HG03108 (cell line): Measurements from ENCODE around the gene LBHD2.
"Not testable (repeated sequence)": the region's sequence is repeated elsewhere in the genome, so short reads cannot be mapped to it uniquely, and the experiment has no call there.

Experiments
- ATAC-seq: cut with Tn5 transposase; IDR thresholded peaks from one replicate; pipeline ENCODE4 v1.9.1; 2021; ENCODE audit warnings: moderate library complexity; ENCODE audit not compliant: unreplicated experiment

The LBHD2 gene

DNA sequence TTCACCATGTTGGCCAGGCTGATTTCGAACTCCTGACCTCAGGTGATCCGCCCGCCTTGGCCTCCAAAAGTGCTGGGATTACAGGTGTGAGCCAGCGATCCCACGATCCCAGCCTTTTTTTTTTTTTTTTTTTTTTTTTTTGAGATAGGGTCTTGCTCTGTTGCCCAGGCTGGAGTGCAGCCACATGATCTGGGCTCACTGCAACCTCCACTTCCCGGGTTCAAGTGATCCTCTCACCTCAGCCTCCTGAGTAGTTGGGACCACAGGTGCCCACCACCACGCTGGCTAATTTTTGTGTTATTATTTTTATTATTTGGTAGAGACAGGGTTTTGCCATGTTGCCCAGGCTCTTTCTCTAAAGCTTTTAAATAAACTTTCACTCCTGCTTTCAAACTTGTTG is 33.5 kb downstream of the LBHD2 start:
- ATAC-seq = not testable (repeated sequence)

- ATAC-seq = no peak
Measured at GRCh38 chr14:103118018-103118662, 34.1 kb downstream of the LBHD2 start.

DNA sequence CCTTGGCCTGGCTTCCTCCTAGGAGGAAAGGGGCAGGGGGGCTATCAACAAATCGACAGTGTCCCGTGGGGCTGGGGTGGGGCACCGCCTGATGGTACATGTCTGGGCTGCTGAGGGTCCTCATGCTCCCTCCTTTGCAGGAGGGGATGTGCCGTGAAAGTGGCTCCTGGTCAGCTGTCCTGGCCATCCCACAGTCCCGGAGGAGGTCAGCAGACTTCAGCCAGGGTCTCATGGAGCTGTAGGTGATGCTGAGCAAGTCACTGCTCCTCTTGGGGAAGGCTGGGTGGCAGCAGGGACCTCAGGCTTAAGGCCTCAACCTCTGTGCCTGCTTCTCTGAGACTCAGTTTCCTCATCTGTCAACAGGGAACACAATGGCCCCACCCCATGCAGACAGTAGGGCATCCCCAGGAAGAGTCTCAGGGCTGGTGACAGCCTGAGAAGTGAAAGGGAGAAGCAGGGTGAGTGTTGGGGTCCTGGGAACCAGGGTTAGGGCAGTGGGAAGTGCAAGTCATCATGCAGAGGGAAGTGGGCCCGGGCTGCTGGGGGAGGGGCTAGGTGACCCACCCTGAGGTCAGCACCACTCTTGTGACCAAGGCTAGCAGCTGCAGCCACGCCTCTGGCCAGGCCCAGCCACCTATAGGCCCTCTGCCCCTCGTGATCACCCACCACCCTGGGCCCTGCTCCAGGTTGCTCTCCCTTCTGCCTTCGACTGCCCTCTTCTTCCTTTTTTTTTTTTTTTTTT is 34.8 kb downstream of the LBHD2 start:
- ATAC-seq = no peak

DNA sequence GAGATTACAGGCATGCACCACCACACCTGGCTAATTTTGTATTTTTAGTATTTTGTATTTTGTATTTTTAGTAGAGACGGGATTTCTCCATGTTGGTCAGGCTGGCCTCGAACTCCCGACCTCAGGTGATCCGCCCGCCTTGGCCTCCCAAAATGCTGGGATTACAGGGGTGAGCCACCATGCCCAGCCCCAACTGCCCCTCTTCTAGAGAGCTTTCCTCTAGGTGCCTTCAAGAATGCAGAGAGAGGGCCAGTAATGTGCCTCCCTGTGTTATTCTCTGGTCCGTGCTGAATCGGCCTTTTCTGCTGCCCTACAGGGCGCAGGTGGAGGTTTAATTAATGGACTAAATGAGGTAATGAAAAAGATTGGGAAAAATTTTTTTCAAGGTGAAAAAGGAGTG is 35.5 kb downstream of the LBHD2 start:
- ATAC-seq = not testable (repeated sequence)

- ATAC-seq = no peak
Measured at GRCh38 chr14:103121121-103121845, 37.3 kb downstream of the LBHD2 start.

- ATAC-seq = no peak
Measured at GRCh38 chr14:103121846-103122584, 38.0 kb downstream of the LBHD2 start.

DNA sequence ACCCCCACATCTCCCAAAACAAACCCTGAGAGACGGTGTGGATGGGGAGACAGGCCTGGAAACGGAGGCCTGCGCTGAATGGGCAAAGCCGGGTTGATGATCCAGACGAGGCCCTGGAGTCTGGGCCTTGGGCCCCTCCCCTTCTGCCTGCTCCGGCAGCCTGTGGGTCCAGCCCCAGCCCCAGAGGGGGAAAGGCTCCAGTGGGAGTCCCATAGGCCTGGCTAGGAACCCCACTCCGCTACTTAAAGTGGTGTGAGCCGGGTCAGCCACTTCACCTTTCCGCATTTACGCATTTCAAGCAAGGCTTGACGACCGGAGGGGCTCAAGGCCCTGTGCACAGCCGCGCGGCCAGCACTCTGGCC is 38.6 kb downstream of the LBHD2 start:
- no peak for ATAC-seq

GRCh38 chr14:103122947-103123633 is 39.1 kb downstream of the LBHD2 start, which contains the start of gene TNFAIP2:
Gene TNFAIP2 (plus strand): TSS chr14:103123461. CDS start chr14:103126458, 2,997 bp downstream.
- no peak for ATAC-seq

DNA sequence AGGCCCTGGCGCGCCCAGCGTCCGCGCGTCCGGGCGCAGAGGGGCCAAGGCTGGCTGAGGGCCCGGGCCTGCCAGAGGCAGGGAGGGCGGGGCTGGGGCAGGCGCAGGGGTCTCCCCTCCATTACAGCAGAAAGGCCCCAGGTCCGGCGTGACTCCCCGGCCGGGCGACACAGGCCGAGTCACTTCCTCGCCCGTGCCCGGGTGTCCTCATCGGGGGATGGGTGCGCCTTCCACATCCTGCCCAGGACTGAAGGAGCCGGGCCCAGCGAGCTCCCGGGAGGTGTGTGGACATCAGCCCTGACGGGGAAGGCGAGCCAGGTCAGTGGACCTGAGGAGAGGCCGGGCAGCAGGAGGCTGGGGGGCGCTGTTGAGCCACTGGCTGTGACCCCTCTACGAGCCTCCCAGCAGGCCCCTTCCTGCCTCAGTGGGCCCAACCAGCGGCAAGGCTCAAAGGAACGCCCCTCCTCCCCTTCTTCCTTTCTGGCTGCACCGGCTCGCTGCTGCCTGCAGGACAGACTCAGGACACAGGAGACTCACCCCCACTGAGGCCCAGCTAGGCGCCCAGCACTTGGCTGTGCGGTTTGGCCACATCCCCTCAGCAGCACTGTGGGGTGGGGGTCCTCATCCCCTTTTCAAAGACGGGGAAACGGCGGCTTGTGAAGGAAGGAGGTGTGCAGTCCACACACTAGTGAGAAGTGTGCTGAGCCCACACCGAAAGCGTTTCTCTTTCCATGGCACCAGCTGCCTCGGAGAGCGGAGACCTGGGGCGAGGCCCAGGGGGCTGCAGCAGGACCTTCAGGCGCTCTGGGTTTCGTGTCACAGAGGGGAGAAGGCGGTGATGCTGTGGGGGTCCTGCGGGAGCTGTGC is 39.9 kb downstream of the LBHD2 start:
- no peak for ATAC-seq

- ATAC-seq = no peak
Measured at GRCh38 chr14:103124501-103125001, 40.5 kb downstream of the LBHD2 start.

GRCh38 chr14:103125098-103126070 is 41.4 kb downstream of the LBHD2 start:
- no peak for ATAC-seq

DNA sequence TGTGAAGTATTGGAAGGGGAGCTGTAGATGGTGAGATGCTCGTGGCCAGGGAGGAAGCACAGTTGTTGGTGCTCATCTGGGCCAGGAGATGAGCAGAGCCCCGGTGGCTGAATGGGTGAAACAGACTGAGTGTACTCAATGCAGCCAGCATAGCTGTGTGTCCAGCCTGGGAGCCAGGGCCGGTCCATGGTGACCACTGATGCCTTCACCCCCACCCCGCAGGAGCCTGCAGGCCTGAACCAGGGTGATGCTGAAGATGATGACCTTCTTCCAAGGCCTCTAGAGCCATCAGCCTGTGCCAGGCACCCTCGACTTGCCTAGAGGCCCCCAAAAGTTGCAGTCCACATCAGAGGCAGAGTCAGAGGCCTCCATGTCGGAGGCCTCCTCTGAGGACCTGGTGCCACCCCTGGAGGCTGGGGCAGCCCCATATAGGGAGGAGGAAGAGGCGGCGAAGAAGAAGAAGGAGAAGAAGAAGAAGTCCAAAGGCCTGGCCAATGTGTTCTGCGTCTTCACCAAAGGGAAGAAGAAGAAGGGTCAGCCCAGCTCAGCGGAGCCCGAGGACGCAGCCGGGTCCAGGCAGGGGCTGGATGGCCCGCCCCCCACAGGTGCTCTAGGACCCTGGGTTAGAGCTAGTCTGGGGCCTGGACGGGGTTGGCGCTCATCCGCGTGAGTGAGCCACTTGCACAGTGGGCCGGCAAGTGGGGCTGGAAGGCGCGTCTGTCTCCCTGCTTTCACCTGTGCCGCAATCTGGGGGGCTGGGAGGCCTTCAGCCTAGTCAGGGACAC is 42.3 kb downstream of the LBHD2 start:
- ATAC-seq = no peak

GRCh38 chr14:103126873-103127304 is 42.9 kb downstream of the LBHD2 start:
- ATAC-seq = no peak

- no peak for ATAC-seq
Measured at GRCh38 chr14:103127356-103127755, 43.3 kb downstream of the LBHD2 start.

DNA sequence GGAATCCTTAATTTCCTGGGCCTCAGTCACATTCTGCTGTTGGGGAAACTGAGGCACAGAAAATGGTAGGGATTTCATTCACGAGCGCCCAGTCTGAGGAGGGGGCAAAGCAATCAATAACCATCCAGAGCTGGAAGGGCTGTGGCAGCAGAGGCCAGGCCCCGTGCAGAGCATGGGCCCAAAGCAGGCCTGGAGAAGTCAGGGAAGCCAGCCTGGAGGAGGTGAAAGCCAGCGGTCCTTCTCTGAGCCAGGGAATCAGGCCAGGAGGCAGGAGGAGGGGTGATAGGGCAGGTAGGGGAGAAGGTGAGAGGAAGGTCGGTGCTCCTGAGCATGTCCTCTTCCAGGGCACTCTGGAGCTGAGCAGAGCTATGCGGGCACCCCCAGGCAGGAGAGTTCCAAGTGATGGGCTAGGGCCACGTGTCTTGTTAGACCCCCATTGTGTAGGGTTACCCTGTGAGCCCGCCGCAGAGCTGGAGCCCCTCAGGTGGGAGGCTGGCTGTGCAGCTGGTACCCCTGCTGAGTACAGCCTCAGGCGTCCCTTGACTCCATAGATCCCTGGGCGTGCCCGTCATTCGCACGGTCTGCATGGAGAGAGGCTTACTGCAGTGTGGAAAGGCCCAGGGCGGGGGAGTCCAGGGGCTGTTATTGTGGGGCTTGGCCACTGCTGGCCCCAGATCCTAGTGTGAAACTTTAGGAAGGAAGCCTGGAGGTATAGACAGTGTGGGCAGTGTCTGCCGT is 44.0 kb downstream of the LBHD2 start:
- no peak for ATAC-seq

- ATAC-seq = no peak
Measured at GRCh38 chr14:103128631-103129300, 44.8 kb downstream of the LBHD2 start.
